ENCODE measurements around the gene KLC3. TPM values are rescaled to one million over a fixed set of nuclear protein-coding genes. Genes with fewer than 3 reads are reported as not detected.

KLC3 gene
- total and polyA plus RNA-seq, 2 of the 8 experiments (the other 6 are each of a cell fraction or from before 2014, with no cell fraction given) = 1.3 to 2.8 TPM

GRCh38 chr19:45354241-45354842 is 13.8 kb downstream of the KLC3 start (continued):
- no peak for TF ChIP-seq HDAC6 (IDR thresholded peaks at IDR 0.05; ENCODE audit: low read depth, low read length)
- no peak for TF ChIP-seq MAX (IDR thresholded peaks at IDR 0.05)
- no peak for TF ChIP-seq TAF7 (optimal IDR thresholded peaks at IDR 0.05; ENCODE audit: borderline replicate concordance, low read depth, low read length)
- TF ChIP-seq SP1 (IDR thresholded peaks at IDR 0.05; ENCODE audit: low read depth, low read length) = no peak

Data from H1 (cell line).